Measurements from ENCODE around the gene UBAP1. TPM values are rescaled to one million over a fixed set of nuclear protein-coding genes. Genes with fewer than 3 reads are reported as not detected.

UBAP1 gene
- total RNA-seq, 1 experiment from 2014 or later, result 30.8 TPM

DNA sequence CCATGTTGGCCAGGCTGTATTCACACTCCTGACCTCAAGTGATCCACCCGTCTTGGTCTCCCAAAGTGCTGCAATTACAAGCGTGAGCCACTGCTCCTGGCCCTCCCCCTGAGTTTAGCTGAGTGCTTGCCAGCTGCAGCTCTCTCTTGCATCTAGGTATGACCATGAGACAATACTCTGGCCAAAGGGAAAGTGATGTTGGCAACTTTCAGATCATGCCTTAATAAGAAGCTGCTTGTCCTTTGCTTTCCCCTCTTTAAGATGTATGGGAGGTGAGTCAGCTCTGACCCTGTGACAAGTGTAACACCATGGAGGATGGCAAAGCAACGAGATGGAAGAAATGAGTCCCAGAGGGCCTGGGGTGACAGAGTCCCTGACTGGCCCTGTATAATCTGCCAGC, 33.7 kb upstream of the UBAP1 start:
- DNase-seq (ENCODE audit: low read depth, low spot score) (no peak), ATAC-seq (no peak; the same call in 1 of the 2 replicates)
- Histone ChIP-seq H2AFZ (ENCODE audit: low read depth, low read length, poor library complexity, severe bottlenecking) (no peak overlapping the region), H3K4me3 (replicated peaks in 1 of 2; ENCODE audit: low read depth in 1 of 2, low read length in 2 of 2) (no peak overlapping the region), H3K9ac (ENCODE audit: low read length) (no peak overlapping the region), H3K79me2 (ENCODE audit: insufficient read depth, low read length) (no peaks in the 10 kb centered on the region), H3K27me3 (ENCODE audit: insufficient read depth, low read length) (no peaks in the 10 kb centered on the region), H4K20me1 (ENCODE audit: insufficient read depth) (no peaks in the 10 kb centered on the region), H3K36me3 (ENCODE audit: control insufficient read depth in 1 of 2, insufficient read depth in 2 of 2, low read length in 2 of 2) (no peaks in the 10 kb centered on the region), H3K9me2 (ENCODE audit: insufficient read depth) (no peaks in the 10 kb centered on the region), H3K27ac (ENCODE audit: low read depth, low read length) (no peak overlapping the region), H3K4me2 (ENCODE audit: low read length) (no peak overlapping the region), H3K4me1 (ENCODE audit: control insufficient read depth in 1 of 2, insufficient read depth in 2 of 2, low read length in 2 of 2) (peaks cover 0 to 4% of the 10 kb centered on the region in 2 experiments; a peak in 2 of 4 replicates), H3K9me3 (ENCODE audit: control insufficient read depth in 1 of 2, insufficient read depth in 1 of 2, low read depth in 1 of 2, low read length in 2 of 2) (no peaks in the 10 kb centered on the region)
- CTCF ChIA-PET, result interaction anchor here (2.2 kb wide), 1 partner anchor 10 kb away, joined by 14 read pairs; no protein-coding TSS in a partner anchor
- RAD21 ChIA-PET (ENCODE audit: low non-redundant PET in 1 of 2, low total read pairs in 2 of 2, uncharacterized antibody in 2 of 2, unreplicated experiment in 2 of 2), result no interaction called here
- POLR2A ChIA-PET, result interaction anchor here (0.7 kb wide), 1 partner anchor 34 kb away, joined by 3 read pairs; the partner anchor contains the start of gene UBAP1
- BruUV-seq (replicated peaks), result no TSS peak
- intact Hi-C loops (cut with micrococcal nuclease), result no loop called here
- TF ChIP-seq ZFX (IDR thresholded peaks at IDR 0.05) (no peak), EZH2phosphoT487 (IDR thresholded peaks at IDR 0.05; ENCODE audit: borderline replicate concordance) (no peak), POLR2AphosphoS5 (IDR thresholded peaks at IDR 0.05; ENCODE audit: low read depth, low read length) (no peak), YY1 (IDR thresholded peaks at IDR 0.05; ENCODE audit: extremely low read depth, insufficient replicate concordance, low read depth, low read length) (no peak), EGR1 (IDR thresholded peaks at IDR 0.05; ENCODE audit: low read depth) (no peak), SRF (IDR thresholded peaks at IDR 0.05; ENCODE audit: low read depth) (no peak), SP1 (IDR thresholded peaks at IDR 0.05; ENCODE audit: low read depth) (no peak), RAD21 (IDR thresholded peaks at IDR 0.05; ENCODE audit: low read depth) (no peak), FOSL1 (IDR thresholded peaks at IDR 0.05; ENCODE audit: low read depth) (no peak), TCF7L2 (IDR thresholded peaks at IDR 0.05; ENCODE audit: borderline replicate concordance, extremely low read depth, insufficient read depth, insufficient read length) (no peak), SIN3A (IDR thresholded peaks at IDR 0.05; ENCODE audit: low read depth) (no peak)
- TF ChIP-seq, protein P1, sequence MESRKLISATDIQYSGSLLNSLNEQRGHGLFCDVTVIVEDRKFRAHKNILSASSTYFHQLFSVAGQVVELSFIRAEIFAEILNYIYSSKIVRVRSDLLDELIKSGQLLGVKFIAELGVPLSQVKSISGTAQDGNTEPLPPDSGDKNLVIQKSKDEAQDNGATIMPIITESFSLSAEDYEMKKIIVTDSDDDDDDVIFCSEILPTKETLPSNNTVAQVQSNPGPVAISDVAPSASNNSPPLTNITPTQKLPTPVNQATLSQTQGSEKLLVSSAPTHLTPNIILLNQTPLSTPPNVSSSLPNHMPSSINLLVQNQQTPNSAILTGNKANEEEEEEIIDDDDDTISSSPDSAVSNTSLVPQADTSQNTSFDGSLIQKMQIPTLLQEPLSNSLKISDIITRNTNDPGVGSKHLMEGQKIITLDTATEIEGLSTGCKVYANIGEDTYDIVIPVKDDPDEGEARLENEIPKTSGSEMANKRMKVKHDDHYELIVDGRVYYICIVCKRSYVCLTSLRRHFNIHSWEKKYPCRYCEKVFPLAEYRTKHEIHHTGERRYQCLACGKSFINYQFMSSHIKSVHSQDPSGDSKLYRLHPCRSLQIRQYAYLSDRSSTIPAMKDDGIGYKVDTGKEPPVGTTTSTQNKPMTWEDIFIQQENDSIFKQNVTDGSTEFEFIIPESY (IDR thresholded peaks at IDR 0.05; ENCODE audit: extremely low read depth, insufficient replicate concordance, low read length), result no peak
- TF ChIP-seq, protein P2, sequence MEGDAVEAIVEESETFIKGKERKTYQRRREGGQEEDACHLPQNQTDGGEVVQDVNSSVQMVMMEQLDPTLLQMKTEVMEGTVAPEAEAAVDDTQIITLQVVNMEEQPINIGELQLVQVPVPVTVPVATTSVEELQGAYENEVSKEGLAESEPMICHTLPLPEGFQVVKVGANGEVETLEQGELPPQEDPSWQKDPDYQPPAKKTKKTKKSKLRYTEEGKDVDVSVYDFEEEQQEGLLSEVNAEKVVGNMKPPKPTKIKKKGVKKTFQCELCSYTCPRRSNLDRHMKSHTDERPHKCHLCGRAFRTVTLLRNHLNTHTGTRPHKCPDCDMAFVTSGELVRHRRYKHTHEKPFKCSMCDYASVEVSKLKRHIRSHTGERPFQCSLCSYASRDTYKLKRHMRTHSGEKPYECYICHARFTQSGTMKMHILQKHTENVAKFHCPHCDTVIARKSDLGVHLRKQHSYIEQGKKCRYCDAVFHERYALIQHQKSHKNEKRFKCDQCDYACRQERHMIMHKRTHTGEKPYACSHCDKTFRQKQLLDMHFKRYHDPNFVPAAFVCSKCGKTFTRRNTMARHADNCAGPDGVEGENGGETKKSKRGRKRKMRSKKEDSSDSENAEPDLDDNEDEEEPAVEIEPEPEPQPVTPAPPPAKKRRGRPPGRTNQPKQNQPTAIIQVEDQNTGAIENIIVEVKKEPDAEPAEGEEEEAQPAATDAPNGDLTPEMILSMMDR (IDR thresholded peaks at IDR 0.05 in 2 of 3, conservative IDR thresholded peaks at IDR 0.05 in 1 of 3; ENCODE audit: borderline replicate concordance in 1 of 3, insufficient read depth in 1 of 3, low read depth in 2 of 3, low read length in 2 of 3), result no peak
- TF ChIP-seq, protein P3, sequence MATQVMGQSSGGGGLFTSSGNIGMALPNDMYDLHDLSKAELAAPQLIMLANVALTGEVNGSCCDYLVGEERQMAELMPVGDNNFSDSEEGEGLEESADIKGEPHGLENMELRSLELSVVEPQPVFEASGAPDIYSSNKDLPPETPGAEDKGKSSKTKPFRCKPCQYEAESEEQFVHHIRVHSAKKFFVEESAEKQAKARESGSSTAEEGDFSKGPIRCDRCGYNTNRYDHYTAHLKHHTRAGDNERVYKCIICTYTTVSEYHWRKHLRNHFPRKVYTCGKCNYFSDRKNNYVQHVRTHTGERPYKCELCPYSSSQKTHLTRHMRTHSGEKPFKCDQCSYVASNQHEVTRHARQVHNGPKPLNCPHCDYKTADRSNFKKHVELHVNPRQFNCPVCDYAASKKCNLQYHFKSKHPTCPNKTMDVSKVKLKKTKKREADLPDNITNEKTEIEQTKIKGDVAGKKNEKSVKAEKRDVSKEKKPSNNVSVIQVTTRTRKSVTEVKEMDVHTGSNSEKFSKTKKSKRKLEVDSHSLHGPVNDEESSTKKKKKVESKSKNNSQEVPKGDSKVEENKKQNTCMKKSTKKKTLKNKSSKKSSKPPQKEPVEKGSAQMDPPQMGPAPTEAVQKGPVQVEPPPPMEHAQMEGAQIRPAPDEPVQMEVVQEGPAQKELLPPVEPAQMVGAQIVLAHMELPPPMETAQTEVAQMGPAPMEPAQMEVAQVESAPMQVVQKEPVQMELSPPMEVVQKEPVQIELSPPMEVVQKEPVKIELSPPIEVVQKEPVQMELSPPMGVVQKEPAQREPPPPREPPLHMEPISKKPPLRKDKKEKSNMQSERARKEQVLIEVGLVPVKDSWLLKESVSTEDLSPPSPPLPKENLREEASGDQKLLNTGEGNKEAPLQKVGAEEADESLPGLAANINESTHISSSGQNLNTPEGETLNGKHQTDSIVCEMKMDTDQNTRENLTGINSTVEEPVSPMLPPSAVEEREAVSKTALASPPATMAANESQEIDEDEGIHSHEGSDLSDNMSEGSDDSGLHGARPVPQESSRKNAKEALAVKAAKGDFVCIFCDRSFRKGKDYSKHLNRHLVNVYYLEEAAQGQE (IDR thresholded peaks at IDR 0.05; ENCODE audit: low read depth), result no peak
- TF ChIP-seq, protein P4, sequence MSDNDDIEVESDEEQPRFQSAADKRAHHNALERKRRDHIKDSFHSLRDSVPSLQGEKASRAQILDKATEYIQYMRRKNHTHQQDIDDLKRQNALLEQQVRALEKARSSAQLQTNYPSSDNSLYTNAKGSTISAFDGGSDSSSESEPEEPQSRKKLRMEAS (IDR thresholded peaks at IDR 0.05), result no peak

All from HCT116 (cell line).